ENCODE data around the gene COA5.

DNA sequence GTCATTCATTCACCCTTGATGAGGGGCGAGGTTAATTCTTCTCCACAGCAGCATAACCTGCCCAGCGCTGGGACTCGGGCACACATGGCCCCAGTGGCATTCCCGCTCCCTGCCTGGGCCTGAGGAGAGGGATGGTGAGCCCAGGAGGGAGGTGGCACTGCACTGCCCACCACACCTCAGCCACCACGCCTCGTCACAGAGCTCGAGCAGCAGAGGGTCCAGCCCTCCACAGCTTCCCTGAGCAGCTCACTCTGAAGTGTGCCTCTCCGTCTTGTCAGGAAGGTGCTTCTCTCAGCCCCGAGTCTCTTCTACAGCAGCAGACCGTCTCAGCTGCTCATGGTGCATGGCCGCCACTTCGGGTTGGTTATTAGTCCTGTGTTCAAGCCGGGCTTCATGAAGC, 34.9 kb downstream of the COA5 start:
- TF ChIP-seq POLR2AphosphoS5 (IDR thresholded peaks at IDR 0.05; ENCODE audit: low read depth, low read length) (no peak), POLR2A (IDR thresholded peaks at IDR 0.05; ENCODE audit: low read depth, low read length) (no peak), TAF1 (IDR thresholded peaks at IDR 0.05; ENCODE audit: borderline replicate concordance, low read depth, low read length) (no peak)
